Vagina (tissue), 2 donors: Measurements from ENCODE around the gene NBPF3.
"Not testable (repeated sequence)": the region's sequence is repeated elsewhere in the genome, so short reads cannot be mapped to it uniquely, and the experiment has no call there.

Experiments used
- POLR2A ChIP-seq, 2 donors: fragments of 450-650 bp; IDR thresholded peaks; one replicate each; pipeline ENCODE4 v1.6.1; 2017; ENCODE audit warnings: antibody characterized with exemption in 2 of 2, mild to moderate bottlenecking in 2 of 2, moderate library complexity in 2 of 2
- TF ChIP-seq, protein P1 (sequence below), 3 experiments: fragments of 450-650 bp in 2 of 3; fragments of 200-600 bp in 1 of 3; sonication (generic) in 1 of 3; IDR thresholded peaks; one replicate each; pipeline ENCODE4 v1.5.1; 2017 to 2019; ENCODE audit warnings: antibody characterized with exemption in 3 of 3, mild to moderate bottlenecking in 2 of 3, moderate library complexity in 2 of 3

GRCh38 chr1:21465127-21465526 is 25.2 kb downstream of the NBPF3 start:
- TF ChIP-seq, protein P1, sequence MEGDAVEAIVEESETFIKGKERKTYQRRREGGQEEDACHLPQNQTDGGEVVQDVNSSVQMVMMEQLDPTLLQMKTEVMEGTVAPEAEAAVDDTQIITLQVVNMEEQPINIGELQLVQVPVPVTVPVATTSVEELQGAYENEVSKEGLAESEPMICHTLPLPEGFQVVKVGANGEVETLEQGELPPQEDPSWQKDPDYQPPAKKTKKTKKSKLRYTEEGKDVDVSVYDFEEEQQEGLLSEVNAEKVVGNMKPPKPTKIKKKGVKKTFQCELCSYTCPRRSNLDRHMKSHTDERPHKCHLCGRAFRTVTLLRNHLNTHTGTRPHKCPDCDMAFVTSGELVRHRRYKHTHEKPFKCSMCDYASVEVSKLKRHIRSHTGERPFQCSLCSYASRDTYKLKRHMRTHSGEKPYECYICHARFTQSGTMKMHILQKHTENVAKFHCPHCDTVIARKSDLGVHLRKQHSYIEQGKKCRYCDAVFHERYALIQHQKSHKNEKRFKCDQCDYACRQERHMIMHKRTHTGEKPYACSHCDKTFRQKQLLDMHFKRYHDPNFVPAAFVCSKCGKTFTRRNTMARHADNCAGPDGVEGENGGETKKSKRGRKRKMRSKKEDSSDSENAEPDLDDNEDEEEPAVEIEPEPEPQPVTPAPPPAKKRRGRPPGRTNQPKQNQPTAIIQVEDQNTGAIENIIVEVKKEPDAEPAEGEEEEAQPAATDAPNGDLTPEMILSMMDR (IDR thresholded peaks at IDR 0.05): not testable (repeated sequence)
- TF ChIP-seq POLR2A (IDR thresholded peaks at IDR 0.05): not testable (repeated sequence)
